Measurements from ENCODE around the gene PGA5. TPM values are rescaled to one million over a fixed set of nuclear protein-coding genes. Genes with fewer than 3 reads are reported as not detected.

Gene PGA5
- total and polyA plus RNA-seq, 9 of the 15 experiments (the other 6 are each of a cell fraction or from before 2014, with no cell fraction given), result not detected

- TF ChIP-seq ETV5 (CRISPR knock-in tag; IDR thresholded peaks at IDR 0.05; ENCODE audit: low read depth), result peak; percentile 55; the same call in 1 of the 2 replicates
- TF ChIP-seq PKNOX1 (IDR thresholded peaks at IDR 0.05), result peak; percentile 95
- TF ChIP-seq ZNF395 (CRISPR knock-in tag; IDR thresholded peaks at IDR 0.05), result peak; percentile 53; the same call in 1 of the 2 replicates
- peak; percentile 65 for TF ChIP-seq L3MBTL2 (IDR thresholded peaks at IDR 0.05)
- TF ChIP-seq TBP (optimal IDR thresholded peaks at IDR 0.05; ENCODE audit: low read depth, low read length), result peak; percentile 48
- TF ChIP-seq SMC3 (conservative IDR thresholded peaks at IDR 0.05; ENCODE audit: insufficient read depth, low read depth, low read length), result no peak
- peak; percentile 29; the same call in 1 of the 2 replicates for TF ChIP-seq HMGXB4 (CRISPR knock-in tag; IDR thresholded peaks at IDR 0.05)
- peak; percentile 68 for TF ChIP-seq MYC (IDR thresholded peaks at IDR 0.05; ENCODE audit: low read depth, low read length)
- TF ChIP-seq MYC (CRISPR knock-in tag; IDR thresholded peaks at IDR 0.05; ENCODE audit: borderline replicate concordance, low read depth), result no peak
- TF ChIP-seq RAD21 (CRISPR knock-in tag; conservative IDR thresholded peaks at IDR 0.05 in 1 of 2, IDR thresholded peaks at IDR 0.05 in 1 of 2), result 0 out of 4 replicates have a peak, but pooled peaks of 1 of the 2 experiments have one; percentile 2
- 0 out of 2 replicates have a peak, but pooled peaks have one; percentile 20 for TF ChIP-seq CREB3L1 (IDR thresholded peaks at IDR 0.05; ENCODE audit: borderline replicate concordance, low read depth)
- no peak for TF ChIP-seq TAF7 (tag; IDR thresholded peaks at IDR 0.05)
- TF ChIP-seq ARID3A (IDR thresholded peaks at IDR 0.05; ENCODE audit: borderline replicate concordance, low read depth, low read length), result peak; percentile 83; the same call in 1 of the 2 replicates
- TF ChIP-seq TFAP4 (CRISPR knock-in tag; IDR thresholded peaks at IDR 0.05; ENCODE audit: borderline replicate concordance), result peak; percentile 94
- TF ChIP-seq ZNF324 (CRISPR knock-in tag; IDR thresholded peaks at IDR 0.05), result no peak
- peak; percentile 96 for TF ChIP-seq SMARCA4 (IDR thresholded peaks at IDR 0.05)
- peak; percentile 96 for TF ChIP-seq LEF1 (IDR thresholded peaks at IDR 0.05)
- TF ChIP-seq HNRNPLL (IDR thresholded peaks at IDR 0.05; ENCODE audit: low read depth, low read length, poor library complexity, severe bottlenecking), result peak; percentile 54
Observed at GRCh38 chr11:61287338-61287977, 46.5 kb downstream of the PGA5 start (continued).

Data from K562 (cell line).